ENCODE data around the gene ADGRF1.
"Not testable (repeated sequence)": the region's sequence is repeated elsewhere in the genome, so short reads cannot be mapped to it uniquely, and the experiment has no call there.

ADGRF1 gene

GRCh38 chr6:47023573-47023972, 18.6 kb downstream of the ADGRF1 start:
- DNase-seq (ENCODE audit: low read depth in 2 of 2, low spot score in 1 of 2), result no peak

GRCh38 chr6:47022191-47022590, 19.9 kb downstream of the ADGRF1 start:
- no peak for DNase-seq (ENCODE audit: low read depth in 2 of 2, low spot score in 1 of 2)

DNA sequence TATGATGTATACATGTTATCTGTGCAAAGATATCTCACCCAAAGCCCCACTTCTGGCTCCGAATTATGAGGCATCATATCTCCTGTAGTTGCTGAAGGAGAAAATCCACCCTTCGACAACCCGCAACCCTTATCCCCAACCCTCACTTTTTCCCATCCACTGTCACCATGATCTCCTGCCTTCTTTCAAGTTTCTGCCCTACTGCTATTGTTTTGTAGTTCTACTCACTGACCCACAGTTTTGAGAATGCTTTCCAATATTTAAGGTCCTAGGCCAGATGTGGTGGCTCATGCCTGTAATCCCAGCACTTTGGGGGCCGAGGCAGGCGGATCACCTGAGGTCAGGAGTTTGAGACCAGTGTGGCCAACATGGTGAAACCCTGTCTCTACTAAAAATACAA, 22.2 kb downstream of the ADGRF1 start:
- DNase-seq (ENCODE audit: low read depth in 2 of 2, low spot score in 1 of 2), result no peak

- no peak for DNase-seq (ENCODE audit: low read depth in 2 of 2, low spot score in 1 of 2)
Observed at GRCh38 chr6:47016909-47017308, 25.2 kb downstream of the ADGRF1 start.

DNA sequence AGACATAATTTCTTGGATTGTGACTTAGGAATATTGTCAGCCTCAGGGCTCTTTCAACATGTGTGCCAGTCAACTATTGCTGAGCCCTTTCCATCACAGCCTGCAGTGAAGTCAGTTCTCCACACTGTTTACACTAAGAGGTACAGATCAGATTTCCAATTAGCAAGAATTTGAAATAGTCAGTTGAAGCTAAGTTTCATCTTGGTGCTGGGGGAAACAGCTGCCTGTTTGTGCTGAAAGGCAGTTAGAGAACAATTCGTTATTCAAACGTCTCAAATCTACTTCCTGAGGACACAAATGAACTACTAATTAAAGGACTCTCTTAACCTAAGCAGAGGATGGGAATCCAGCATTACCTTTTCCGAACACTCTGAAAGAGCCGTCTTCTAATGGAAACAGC, 25.9 kb downstream of the ADGRF1 start:
- DNase-seq (ENCODE audit: low read depth in 2 of 2, low spot score in 1 of 2), result no peak

DNA sequence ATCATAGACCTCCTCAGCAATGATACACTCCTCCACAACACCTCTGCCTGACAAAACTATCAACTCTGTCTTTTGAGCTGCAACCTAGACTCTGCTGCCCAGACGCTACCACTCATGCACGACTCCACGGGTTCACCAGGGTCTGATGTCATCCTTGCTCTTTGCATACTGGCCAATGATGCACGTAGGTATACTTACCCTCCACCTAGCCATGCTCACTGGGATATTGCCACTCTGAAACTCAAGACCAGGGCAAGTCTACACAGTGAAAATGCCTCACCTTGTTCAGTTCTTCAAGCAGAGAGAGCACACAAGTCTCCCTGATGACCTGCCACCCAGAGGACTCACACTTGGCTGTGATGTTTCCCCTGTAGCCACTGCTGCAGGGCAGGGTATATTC, 27.7 kb downstream of the ADGRF1 start:
- no peak for DNase-seq (ENCODE audit: low read depth in 2 of 2, low spot score in 1 of 2)

- DNase-seq (ENCODE audit: low read depth in 2 of 2, low spot score in 1 of 2), result no peak
Observed at GRCh38 chr6:47009583-47009982, 32.5 kb downstream of the ADGRF1 start.

DNA sequence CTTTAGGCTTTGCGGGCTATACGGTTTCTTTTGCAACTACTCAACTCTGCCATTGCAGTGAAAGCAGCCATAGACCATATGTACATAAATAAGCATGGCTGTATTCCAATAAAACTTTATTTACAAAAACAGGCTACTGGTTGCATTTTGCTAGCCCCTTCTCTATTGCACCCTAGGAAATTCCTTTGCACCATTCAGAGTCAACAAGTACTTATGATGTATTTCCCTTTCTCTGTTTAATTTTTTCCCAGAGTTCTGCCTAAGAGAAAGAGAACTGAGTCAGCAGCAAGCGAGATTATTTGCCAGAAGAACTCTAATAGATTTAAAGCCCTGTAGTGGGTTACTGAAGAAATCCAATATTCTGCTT, 33.8 kb downstream of the ADGRF1 start:
- DNase-seq (ENCODE audit: low read depth in 2 of 2, low spot score in 1 of 2), result no peak

DNA sequence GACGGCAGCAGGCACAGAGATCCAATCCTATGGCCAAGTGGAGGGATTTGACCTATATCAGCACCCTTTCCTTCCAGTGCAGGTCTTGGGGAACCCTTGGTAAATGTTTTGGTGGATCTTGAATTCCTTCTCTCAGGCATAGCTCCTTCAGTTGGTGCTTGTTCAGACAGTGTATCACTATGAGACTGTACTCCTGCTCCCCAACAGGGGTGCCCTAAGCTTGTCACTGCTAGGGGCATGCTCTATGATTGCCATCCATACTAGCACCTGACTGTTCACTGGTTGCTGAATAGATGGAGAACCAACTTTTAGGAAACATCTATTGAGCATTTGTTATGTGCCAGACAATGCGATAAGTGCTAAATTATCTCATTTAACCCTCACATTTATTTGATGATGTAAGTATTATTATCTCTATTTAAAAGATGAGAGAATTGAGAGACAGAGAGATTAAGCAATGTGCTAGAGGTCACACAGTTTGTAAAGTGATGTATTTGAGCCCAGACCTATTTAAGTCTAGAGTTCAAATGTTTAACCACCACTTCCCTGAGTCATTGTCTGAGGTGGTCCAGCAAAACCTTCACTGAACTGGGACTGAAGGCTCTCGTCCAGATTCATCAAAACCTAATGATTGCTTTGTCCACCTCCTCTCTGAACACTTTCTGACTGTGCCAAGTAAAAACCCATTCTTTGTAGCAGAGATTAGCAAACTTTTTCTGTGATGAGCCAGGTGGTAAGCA, 34.3 kb downstream of the ADGRF1 start:
- DNase-seq (ENCODE audit: low read depth in 2 of 2, low spot score in 1 of 2), result no peak

DNA sequence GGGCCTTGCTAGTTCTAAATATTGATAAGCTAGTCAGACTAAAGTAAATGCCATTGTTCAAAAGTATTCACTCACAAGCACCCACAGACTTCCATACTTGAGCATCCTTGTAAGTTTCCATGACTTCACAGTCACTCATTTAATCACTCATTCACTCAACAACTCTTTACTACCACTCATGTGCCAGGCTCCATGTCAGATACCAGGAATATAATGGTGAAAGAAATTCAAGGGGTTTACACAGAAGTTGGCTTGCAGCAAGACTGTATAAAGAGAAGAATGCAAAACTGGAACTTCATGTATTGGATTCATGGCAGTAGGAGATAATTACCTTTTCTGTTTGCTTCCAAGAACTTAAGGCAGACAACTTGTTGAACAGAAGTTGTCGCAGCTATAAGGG, 36.6 kb downstream of the ADGRF1 start:
- no peak for DNase-seq (ENCODE audit: low read depth in 2 of 2, low spot score in 1 of 2)

GRCh38 chr6:47004463-47004862, 37.7 kb downstream of the ADGRF1 start:
- DNase-seq (ENCODE audit: low read depth in 2 of 2, low spot score in 1 of 2), result no peak

DNA sequence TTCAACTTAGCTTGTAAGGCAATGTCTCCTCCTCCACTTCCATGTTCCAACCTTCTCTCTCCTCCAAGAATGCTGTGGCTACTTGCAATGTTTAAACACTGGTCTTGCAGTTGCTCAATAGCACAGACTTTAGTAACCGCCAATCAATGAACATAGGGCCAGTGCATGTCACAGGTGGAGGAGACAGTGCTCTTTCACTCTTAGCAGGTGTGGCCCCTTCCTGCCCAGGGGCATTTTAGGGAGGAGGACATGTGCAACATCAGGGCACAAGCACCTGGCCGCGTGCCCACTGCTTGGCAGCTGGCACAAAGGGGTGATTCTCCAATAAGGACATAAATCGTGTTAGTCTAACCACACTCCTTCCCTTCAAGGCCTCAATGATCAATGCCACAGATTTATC, 41.3 kb downstream of the ADGRF1 start:
- no peak for DNase-seq (ENCODE audit: low read depth in 2 of 2, low spot score in 1 of 2)

GRCh38 chr6:46998436-46999017, 43.6 kb downstream of the ADGRF1 start:
- DNase-seq (ENCODE audit: low read depth in 2 of 2, low spot score in 1 of 2), result no peak

- DNase-seq (ENCODE audit: low read depth in 2 of 2, low spot score in 1 of 2), result no peak
Observed at GRCh38 chr6:46997646-46998045, 44.5 kb downstream of the ADGRF1 start.

GRCh38 chr6:46996860-46997641, 45.1 kb downstream of the ADGRF1 start:
- no peak for DNase-seq (ENCODE audit: low read depth in 2 of 2, low spot score in 1 of 2)

DNA sequence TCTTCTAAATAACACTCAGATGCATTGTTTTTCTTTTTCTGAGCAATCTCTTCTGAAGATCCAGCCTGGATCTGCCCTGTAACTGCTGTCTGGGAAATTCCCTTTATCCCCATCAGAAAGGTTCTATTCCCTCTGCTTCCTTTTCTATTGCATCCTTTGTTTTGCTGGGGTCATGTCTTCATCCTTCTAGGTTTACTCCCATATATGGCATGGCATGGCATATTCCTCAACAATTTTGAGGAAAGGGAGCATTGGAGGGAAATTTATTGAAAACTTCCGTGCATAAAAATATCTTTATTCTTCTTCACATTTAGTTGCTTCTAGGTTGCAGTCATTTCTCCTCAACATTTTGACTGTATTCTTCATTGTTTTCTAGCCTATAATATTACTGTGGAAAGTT, 47.2 kb downstream of the ADGRF1 start:
- no peak for DNase-seq (ENCODE audit: low read depth in 2 of 2, low spot score in 1 of 2)

GRCh38 chr6:46993846-46994245, 48.3 kb downstream of the ADGRF1 start:
- DNase-seq (ENCODE audit: low read depth in 2 of 2, low spot score in 1 of 2), result no peak

GRCh38 chr6:46992391-46992790, 49.7 kb downstream of the ADGRF1 start:
- DNase-seq (ENCODE audit: low read depth in 2 of 2, low spot score in 1 of 2), result not testable (repeated sequence)

- DNase-seq (ENCODE audit: low read depth in 2 of 2, low spot score in 1 of 2), result not testable (repeated sequence)
Observed at GRCh38 chr6:46990818-46991510, 51.2 kb downstream of the ADGRF1 start.

DNA sequence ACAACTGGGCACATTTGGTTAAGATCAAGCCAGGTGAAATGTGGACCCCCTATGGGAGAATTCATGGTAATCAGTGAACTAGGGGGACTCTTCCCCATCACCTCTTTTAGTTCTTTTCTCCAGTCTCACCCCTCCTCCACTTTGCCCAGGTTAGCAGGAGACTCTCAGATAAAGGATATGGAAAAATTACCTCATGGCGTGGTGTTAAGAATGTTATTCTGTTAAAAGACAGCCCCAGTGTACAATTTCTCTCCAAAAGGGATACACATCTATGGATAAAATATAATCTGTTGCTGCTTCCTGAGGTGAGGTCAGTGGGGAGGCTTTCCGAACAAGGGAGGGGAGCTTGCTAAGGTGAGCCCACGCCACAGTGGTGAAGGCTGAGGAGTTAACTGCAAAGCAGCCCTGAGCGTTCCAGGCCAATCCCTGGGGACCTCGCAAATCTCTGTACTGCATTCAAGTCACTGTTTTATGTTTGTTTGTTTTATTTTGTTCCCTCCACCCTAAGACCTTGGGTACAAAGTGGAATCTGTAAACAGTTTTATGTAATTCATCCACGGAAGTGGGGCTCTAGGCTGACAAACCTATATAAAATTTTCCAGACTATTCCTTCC, 52.0 kb downstream of the ADGRF1 start:
- DNase-seq (ENCODE audit: low read depth in 2 of 2, low spot score in 1 of 2), result no peak

DNA sequence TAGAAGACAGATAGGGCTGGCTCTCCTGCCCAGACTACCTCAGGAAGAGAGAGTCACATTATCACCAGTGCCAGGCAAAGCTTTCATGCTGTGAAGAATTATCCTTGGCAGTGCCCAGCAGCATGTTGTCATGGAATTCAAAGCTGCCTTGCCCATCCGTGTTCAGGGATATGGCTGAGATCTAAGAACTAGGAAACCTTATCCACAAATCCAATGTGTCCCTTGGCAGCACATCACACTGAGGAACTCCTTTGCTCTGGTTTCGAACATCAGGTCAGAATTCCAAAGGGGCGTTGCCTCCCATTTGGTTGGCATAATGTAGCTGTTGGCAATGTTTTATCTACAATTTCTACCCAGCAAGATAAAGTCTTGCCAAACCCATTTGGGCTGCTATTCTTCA, 52.7 kb downstream of the ADGRF1 start:
- no peak for DNase-seq (ENCODE audit: low read depth in 2 of 2, low spot score in 1 of 2)
